Measurements from ENCODE around the gene KCTD7.
"Not testable (repeated sequence)": the region's sequence is repeated elsewhere in the genome, so short reads cannot be mapped to it uniquely, and the experiment has no call there.

The KCTD7 gene

GRCh38 chr7:66638309-66639099 lies 9.8 kb downstream of the KCTD7 start:
- FAIRE-seq (no peak), DNase-seq (ENCODE audit: insufficient read length, low spot score) (no peak)
- TF ChIP-seq POLR2AphosphoS5 (IDR thresholded peaks at IDR 0.05; ENCODE audit: low read depth, low read length), result no peak
- TF ChIP-seq SPI1 (IDR thresholded peaks at IDR 0.05; ENCODE audit: low read depth, low read length), result no peak
- TF ChIP-seq TAF1 (IDR thresholded peaks at IDR 0.05; ENCODE audit: low read depth, low read length), result no peak
- TF ChIP-seq POU2F2 (IDR thresholded peaks at IDR 0.05; ENCODE audit: low read depth, low read length), result no peak
- no peak for TF ChIP-seq POLR2A (IDR thresholded peaks at IDR 0.05; ENCODE audit: low read depth, low read length)
- TF ChIP-seq PAX5 (IDR thresholded peaks at IDR 0.05; ENCODE audit: insufficient read depth, low read length, severe bottlenecking), result no peak

- TF ChIP-seq POU2F2 (IDR thresholded peaks at IDR 0.05; ENCODE audit: low read depth, low read length), result no peak
- TF ChIP-seq TAF1 (IDR thresholded peaks at IDR 0.05; ENCODE audit: low read depth, low read length), result no peak
- no peak for TF ChIP-seq POLR2A (IDR thresholded peaks at IDR 0.05; ENCODE audit: low read depth, low read length)
- TF ChIP-seq POLR2AphosphoS5 (IDR thresholded peaks at IDR 0.05; ENCODE audit: low read depth, low read length), result no peak
- DNase-seq (ENCODE audit: insufficient read length, low spot score) (no peak), FAIRE-seq (no peak)
Observed at GRCh38 chr7:66639773-66640172, 11.1 kb downstream of the KCTD7 start.

- TF ChIP-seq POU2F2 (IDR thresholded peaks at IDR 0.05; ENCODE audit: low read depth, low read length) (no peak), POLR2A (IDR thresholded peaks at IDR 0.05; ENCODE audit: low read depth, low read length) (no peak), PAX5 (IDR thresholded peaks at IDR 0.05; ENCODE audit: insufficient read depth, low read length, severe bottlenecking) (no peak), POLR2AphosphoS5 (IDR thresholded peaks at IDR 0.05; ENCODE audit: low read depth, low read length) (no peak), TAF1 (IDR thresholded peaks at IDR 0.05; ENCODE audit: low read depth, low read length) (no peak), SPI1 (IDR thresholded peaks at IDR 0.05; ENCODE audit: low read depth, low read length) (no peak)
- DNase-seq (ENCODE audit: insufficient read length, low spot score) (no peak), FAIRE-seq (no peak)
Observed at GRCh38 chr7:66640802-66641525, 12.3 kb downstream of the KCTD7 start.

- FAIRE-seq (no peak), DNase-seq (ENCODE audit: insufficient read length, low spot score) (no peak)
- TF ChIP-seq POLR2A (IDR thresholded peaks at IDR 0.05; ENCODE audit: low read depth, low read length) (no peak), TAF1 (IDR thresholded peaks at IDR 0.05; ENCODE audit: low read depth, low read length) (no peak), POU2F2 (IDR thresholded peaks at IDR 0.05; ENCODE audit: low read depth, low read length) (no peak)
Observed at GRCh38 chr7:66641526-66641871, 12.8 kb downstream of the KCTD7 start.

- TF ChIP-seq POLR2A (IDR thresholded peaks at IDR 0.05; ENCODE audit: low read depth, low read length) (no peak), POU2F2 (IDR thresholded peaks at IDR 0.05; ENCODE audit: low read depth, low read length) (no peak), TAF1 (IDR thresholded peaks at IDR 0.05; ENCODE audit: low read depth, low read length) (no peak), PAX5 (IDR thresholded peaks at IDR 0.05; ENCODE audit: insufficient read depth, low read length, severe bottlenecking) (no peak)
- DNase-seq (ENCODE audit: insufficient read length, low spot score), result no peak
- FAIRE-seq, result no peak
Observed at GRCh38 chr7:66642186-66642585, 13.5 kb downstream of the KCTD7 start.

GRCh38 chr7:66642932-66643331 lies 14.3 kb downstream of the KCTD7 start:
- TF ChIP-seq POLR2A (IDR thresholded peaks at IDR 0.05; ENCODE audit: low read depth, low read length) (no peak), TAF1 (IDR thresholded peaks at IDR 0.05; ENCODE audit: low read depth, low read length) (no peak), POLR2AphosphoS5 (IDR thresholded peaks at IDR 0.05; ENCODE audit: low read depth, low read length) (no peak), SPI1 (IDR thresholded peaks at IDR 0.05; ENCODE audit: low read depth, low read length) (no peak), POU2F2 (IDR thresholded peaks at IDR 0.05; ENCODE audit: low read depth, low read length) (no peak), PAX5 (IDR thresholded peaks at IDR 0.05; ENCODE audit: insufficient read depth, low read length, severe bottlenecking) (no peak)
- DNase-seq (ENCODE audit: insufficient read length, low spot score) (no peak), FAIRE-seq (no peak)

GRCh38 chr7:66643395-66643794 lies 14.7 kb downstream of the KCTD7 start:
- no peak for DNase-seq (ENCODE audit: insufficient read length, low spot score)
- TF ChIP-seq POLR2AphosphoS5 (IDR thresholded peaks at IDR 0.05; ENCODE audit: low read depth, low read length) (no peak), PAX5 (IDR thresholded peaks at IDR 0.05; ENCODE audit: insufficient read depth, low read length, severe bottlenecking) (no peak), TAF1 (IDR thresholded peaks at IDR 0.05; ENCODE audit: low read depth, low read length) (no peak), SPI1 (IDR thresholded peaks at IDR 0.05; ENCODE audit: low read depth, low read length) (no peak), POU2F2 (IDR thresholded peaks at IDR 0.05; ENCODE audit: low read depth, low read length) (no peak), POLR2A (IDR thresholded peaks at IDR 0.05; ENCODE audit: low read depth, low read length) (no peak)
- no peak for FAIRE-seq

- DNase-seq (ENCODE audit: insufficient read length, low spot score); FAIRE-seq: not testable (repeated sequence)
Observed at GRCh38 chr7:66651026-66651425, 22.3 kb downstream of the KCTD7 start.

GRCh38 chr7:66653719-66654274 lies 25.1 kb downstream of the KCTD7 start:
- not testable (repeated sequence) for DNase-seq (ENCODE audit: insufficient read length, low spot score); FAIRE-seq

- DNase-seq (ENCODE audit: insufficient read length, low spot score), result peak; percentile 97
- TF ChIP-seq TAF1 (IDR thresholded peaks at IDR 0.05; ENCODE audit: low read depth, low read length) (peak; percentile 94), SPI1 (IDR thresholded peaks at IDR 0.05; ENCODE audit: low read depth, low read length) (0 out of 2 replicates have a peak, but pooled peaks have one; percentile 11), POLR2A (IDR thresholded peaks at IDR 0.05; ENCODE audit: low read depth, low read length) (peak; percentile 97), POU2F2 (IDR thresholded peaks at IDR 0.05; ENCODE audit: low read depth, low read length) (no peak), PAX5 (IDR thresholded peaks at IDR 0.05; ENCODE audit: insufficient read depth, low read length, severe bottlenecking) (no peak), POLR2AphosphoS5 (IDR thresholded peaks at IDR 0.05; ENCODE audit: low read depth, low read length) (peak; percentile 94)
- peak; percentile 98 for FAIRE-seq
Observed at GRCh38 chr7:66654275-66655112, 25.8 kb downstream of the KCTD7 start.

- not testable (repeated sequence) for DNase-seq (ENCODE audit: insufficient read length, low spot score)
- FAIRE-seq, result peak; percentile 50
Observed at GRCh38 chr7:66655113-66655806, 26.6 kb downstream of the KCTD7 start.

GRCh38 chr7:66655826-66656485 lies 27.3 kb downstream of the KCTD7 start:
- FAIRE-seq; DNase-seq (ENCODE audit: insufficient read length, low spot score): not testable (repeated sequence)

Data from GM12891 (cell line).